ENCODE results near the gene C5AR1.

DNA sequence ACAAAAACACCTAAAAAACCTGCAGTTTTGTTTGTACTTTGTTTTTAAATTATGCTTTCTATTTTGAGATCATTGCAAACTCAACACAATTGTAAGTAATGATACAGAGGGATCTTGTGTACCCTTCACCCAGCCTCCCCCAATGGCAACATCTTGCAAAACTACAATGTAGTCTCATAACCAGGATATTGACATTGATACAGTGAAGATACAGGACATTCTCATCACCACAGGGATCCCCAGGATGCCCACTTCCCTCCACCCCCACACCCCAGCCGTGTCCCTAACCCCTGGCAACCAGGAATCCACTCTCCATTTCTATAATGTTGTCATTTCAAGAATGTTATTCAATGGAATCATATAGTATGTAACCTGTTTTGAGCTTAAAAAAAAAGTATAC, 12.0 kb downstream of the C5AR1 start:
- TF ChIP-seq EZH2 (IDR thresholded peaks at IDR 0.05; ENCODE audit: insufficient read depth, poor library complexity, severe bottlenecking) (no peak), EZH2phosphoT487 (IDR thresholded peaks at IDR 0.05; ENCODE audit: insufficient read depth, low read depth) (no peak)
